ENCODE measurements around the gene TTLL11.

- TF ChIP-seq FOXM1 (IDR thresholded peaks at IDR 0.05; ENCODE audit: borderline replicate concordance, low read depth) (no peak), EP300 (IDR thresholded peaks at IDR 0.05; ENCODE audit: borderline replicate concordance) (no peak), TAF1 (IDR thresholded peaks at IDR 0.05; ENCODE audit: low read depth) (no peak), REST (IDR thresholded peaks at IDR 0.05; ENCODE audit: low read depth) (no peak), RAD21 (IDR thresholded peaks at IDR 0.05; ENCODE audit: low read depth) (no peak), TCF12 (IDR thresholded peaks at IDR 0.05; ENCODE audit: low read depth) (no peak), MAX (IDR thresholded peaks at IDR 0.05) (no peak), CREB1 (IDR thresholded peaks at IDR 0.05; ENCODE audit: low read depth) (no peak)
Measured at GRCh38 chr9:121949766-121950165, 143.3 kb downstream of the TTLL11 start.

Data from Ishikawa (cell line).